CD4-positive, alpha-beta T cell treated with Interleukin-2 at 100 ng/mL for 4 hours (primary cell): ENCODE measurements around the gene EVI5L.

ENCODE experiments used
- DNase-seq: peaks from one replicate; pipeline ENCODE4 v3.0.0-alpha.2; 2020; ENCODE audit warnings: low spot score

The EVI5L gene

DNA sequence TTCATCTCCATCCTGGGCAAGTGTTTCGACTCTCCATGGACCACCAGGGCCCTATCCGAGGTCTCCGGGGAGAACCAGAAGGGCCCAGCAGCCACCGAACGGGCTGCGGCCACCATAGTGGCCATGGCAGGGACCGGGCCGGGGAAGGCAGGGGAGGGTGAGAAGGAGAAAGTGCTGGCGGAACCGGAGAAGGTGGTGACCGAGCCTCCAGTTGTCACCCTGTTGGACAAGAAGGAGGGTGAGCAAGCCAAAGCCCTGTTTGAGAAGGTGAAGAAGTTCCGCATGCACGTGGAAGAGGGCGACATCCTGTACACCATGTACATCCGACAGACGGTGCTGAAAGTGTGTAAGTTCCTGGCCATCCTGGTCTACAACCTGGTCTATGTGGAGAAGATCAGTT is 68.9 kb downstream of the EVI5L start:
- DNase-seq, result no peak

GRCh38 chr19:7899751-7900378 is 69.8 kb downstream of the EVI5L start:
- DNase-seq, result no peak

DNA sequence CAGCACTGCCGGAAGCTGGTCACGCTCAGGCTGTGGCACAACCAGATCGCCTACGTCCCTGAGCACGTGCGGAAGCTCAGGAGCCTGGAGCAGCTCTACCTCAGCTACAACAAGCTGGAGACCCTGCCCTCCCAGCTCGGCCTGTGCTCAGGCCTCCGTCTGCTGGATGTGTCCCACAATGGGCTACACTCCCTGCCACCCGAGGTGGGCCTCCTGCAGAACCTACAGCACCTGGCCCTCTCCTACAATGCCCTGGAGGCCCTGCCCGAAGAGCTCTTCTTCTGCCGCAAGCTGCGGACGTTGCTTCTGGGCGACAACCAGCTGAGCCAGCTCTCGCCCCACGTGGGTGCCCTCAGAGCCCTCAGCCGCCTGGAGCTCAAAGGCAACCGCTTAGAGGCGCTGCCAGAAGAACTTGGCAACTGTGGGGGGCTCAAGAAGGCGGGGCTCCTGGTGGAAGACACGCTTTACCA is 70.4 kb downstream of the EVI5L start:
- DNase-seq, result no peak

DNA sequence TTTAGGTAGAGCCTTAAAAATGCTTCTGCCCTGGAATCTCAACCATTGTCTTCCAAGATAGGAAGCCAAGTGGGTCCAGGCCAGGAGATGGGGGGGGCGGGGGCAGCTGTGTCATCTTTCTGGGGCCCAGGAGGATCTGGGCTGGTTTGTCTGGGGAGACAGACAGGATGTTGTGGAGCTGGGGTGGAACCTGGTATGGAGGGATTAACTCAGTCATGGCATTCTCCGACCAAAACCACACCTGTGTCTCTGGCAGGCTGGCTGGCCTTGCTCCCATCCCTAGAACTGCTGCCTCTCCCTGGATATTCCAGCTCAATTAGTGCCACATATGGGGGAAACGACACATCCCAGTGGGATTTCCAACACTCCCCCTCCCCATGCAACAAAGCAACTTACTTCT is 70.9 kb downstream of the EVI5L start:
- DNase-seq, result no peak

DNA sequence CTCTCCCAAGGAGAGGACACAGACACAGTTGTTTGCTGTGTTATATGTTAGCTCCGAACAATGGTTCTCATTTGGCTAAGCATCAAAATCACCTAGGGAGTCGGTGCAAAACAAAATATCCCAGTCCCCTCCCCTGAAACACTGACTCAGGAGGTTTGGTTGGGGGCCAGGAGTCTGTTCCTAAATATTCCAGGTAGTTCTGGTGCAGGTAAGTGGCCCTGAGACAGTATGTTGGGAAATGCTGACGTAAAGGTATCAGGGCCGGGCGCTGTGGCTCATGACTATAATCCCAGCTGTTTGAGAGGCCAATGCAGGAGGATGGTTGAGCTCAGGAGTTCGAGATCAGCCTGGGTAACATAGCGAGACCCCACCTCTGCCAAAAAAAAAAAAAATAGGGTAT is 71.3 kb downstream of the EVI5L start:
- DNase-seq, result no peak

- DNase-seq, result no peak
These were observed 72.8 kb downstream of the EVI5L start for GRCh38 chr19:7902796-7903243.

GRCh38 chr19:7903244-7904073 is 73.4 kb downstream of the EVI5L start, which contains the start of gene MAP2K7:
TSS of gene MAP2K7 (plus strand) at chr19:7903877. CDS start at chr19:7903945, 68 bp downstream.
- peak; percentile 100 for DNase-seq

GRCh38 chr19:7904074-7905020 is 74.3 kb downstream of the EVI5L start:
- DNase-seq, result peak; percentile 61

GRCh38 chr19:7905268-7905667 is 75.2 kb downstream of the EVI5L start:
- DNase-seq, result no peak

- DNase-seq, result no peak
These were observed 75.8 kb downstream of the EVI5L start for GRCh38 chr19:7905859-7906258.

DNA sequence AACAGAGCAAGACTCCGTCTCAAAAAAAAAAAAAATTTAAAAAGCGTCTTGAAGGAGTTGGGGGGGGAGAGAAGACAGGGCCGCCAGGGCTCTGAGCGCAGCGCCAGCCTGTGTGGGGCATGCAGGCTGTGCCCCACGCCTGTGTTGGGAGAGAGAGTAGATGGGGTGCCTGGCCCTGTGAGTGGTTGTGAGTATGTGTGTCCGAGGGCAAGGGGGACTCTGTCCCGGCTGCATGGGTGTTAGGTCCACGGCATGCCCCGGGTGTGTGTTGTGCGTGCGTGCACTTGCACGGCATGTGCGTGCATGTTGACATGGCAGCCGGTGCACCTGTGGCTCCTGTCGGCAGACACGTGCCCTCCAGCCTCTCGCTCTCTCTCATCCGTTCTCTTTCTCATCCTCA is 77.1 kb downstream of the EVI5L start:
- DNase-seq, result no peak

GRCh38 chr19:7907544-7907943 is 77.5 kb downstream of the EVI5L start:
- DNase-seq, result no peak

DNA sequence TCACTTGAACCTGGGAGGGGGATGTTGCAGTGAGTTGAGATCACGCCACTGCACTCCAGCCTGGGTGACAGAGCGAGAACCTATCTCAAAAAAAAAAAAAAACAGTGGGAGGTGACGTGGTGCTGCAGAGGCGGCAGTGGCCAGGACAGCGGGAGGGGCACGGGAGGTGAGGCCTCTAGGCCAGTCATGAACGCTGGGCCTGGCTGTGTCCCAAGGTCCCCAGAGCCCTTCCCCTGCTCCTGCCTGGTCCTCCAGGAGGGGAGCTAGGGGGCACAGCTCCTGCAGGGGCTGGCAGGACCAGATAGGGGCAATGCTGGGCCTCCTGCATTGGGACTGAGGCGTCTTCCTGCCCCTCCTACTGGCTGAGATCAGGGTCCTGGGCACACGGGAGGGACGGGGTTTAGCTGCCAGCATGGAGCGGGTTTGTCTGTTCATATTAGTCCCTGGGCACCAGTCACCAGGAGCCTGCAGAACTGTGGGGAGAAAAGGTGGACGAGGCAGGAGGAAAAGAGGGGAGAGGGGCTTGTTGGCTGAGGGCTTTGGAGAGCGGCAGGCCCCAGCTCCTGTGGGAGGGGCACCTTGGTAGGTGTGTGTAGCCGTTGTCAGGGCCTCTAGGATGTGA is 78.2 kb downstream of the EVI5L start:
- DNase-seq, result no peak

DNA sequence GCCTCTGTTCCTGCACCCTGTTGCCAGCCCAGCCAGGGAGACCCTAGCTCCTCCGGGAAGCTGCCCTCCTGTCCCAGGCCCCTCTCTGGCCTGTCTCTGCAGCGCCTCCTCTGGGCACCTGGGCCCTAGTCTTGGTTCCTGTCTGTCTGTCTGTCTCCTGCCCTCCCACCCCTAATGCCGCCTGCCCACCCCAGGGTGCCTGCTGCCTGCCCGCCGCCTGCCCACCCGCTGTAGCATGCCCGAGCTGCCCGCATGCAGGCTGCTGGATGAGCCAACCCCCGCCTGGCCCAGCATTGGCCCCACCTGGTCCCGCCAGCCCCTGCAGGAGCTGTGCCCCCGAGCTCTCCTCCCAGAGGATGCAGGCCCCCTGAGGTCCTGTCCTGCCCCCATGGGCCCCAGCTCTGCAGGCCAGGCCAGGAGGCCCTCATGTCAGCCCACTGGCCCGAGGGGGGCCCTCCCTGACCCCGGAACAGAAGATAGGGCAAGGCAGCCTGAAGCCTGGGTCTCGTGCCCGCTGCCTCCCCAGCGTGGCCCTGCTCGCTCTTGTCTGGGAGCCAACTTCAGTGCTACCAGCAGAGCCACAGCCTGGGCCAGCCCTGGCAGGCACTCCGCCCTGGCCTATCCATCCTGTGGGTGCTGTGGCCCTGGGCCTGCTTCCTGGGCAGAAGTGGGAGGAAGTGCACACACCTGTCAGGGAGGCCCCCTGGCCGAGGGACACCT is 78.9 kb downstream of the EVI5L start:
- no peak for DNase-seq

- DNase-seq, result no peak
These were observed 79.6 kb downstream of the EVI5L start for GRCh38 chr19:7909471-7910067.

DNA sequence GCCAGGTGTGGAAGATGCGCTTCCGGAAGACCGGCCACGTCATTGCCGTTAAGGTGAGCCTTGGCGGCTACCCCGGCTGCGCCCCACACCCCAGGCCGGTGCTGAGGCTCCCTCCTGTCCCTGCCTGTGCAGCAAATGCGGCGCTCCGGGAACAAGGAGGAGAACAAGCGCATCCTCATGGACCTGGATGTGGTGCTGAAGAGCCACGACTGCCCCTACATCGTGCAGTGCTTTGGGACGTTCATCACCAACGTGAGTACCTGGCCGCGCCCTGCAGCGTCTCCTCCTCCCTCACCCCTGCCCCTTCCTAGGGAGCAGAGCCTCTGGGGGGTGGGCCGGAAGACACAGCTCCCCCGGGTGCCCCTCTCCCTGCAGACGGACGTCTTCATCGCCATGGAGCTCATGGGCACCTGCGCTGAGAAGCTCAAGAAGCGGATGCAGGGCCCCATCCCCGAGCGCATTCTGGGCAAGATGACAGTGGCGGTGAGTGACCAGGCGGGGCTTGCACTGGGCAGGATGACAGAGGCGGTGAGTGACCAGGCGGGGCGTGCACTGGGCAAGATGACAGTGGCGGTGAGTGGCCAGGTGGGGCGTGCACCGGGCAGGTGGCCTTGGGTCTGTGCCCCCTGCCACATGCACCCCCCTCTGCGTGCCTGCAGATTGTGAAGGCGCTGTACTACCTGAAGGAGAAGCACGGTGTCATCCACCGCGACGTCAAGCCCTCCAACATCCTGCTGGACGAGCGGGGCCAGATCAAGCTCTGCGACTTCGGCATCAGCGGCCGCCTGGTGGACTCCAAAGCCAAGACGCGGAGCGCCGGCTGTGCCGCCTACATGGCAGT is 80.5 kb downstream of the EVI5L start:
- DNase-seq, result no peak

GRCh38 chr19:7911508-7912143 is 81.6 kb downstream of the EVI5L start:
- DNase-seq, result no peak

- no peak for DNase-seq
These were observed 82.2 kb downstream of the EVI5L start for GRCh38 chr19:7912144-7912696.
